WTC11 (cell line): ENCODE measurements around the gene CNOT1.

ENCODE experiments used
- CREM ChIP-seq: sonication (generic); formaldehyde crosslinking; IDR thresholded peaks from 2 replicates; pipeline ENCODE4 v1.8.1; 2022; ENCODE audit warnings: mild to moderate bottlenecking, missing genetic modification reagents, moderate library complexity
- JUN ChIP-seq: sonication (generic); formaldehyde crosslinking; IDR thresholded peaks from 2 replicates; pipeline ENCODE4 v1.8.0; 2023; ENCODE audit warnings: mild to moderate bottlenecking, missing genetic modification reagents
- MAX ChIP-seq: sonication (generic); formaldehyde crosslinking; IDR thresholded peaks from 2 replicates; pipeline ENCODE4 v1.8.0; 2022; ENCODE audit warnings: mild to moderate bottlenecking, missing genetic modification reagents
- NFE2L1 ChIP-seq: sonication (generic); formaldehyde crosslinking; IDR thresholded peaks from 2 replicates; pipeline ENCODE4 v1.8.1; 2023; ENCODE audit warnings: missing genetic modification reagents
- NFYB ChIP-seq: sonication (generic); formaldehyde crosslinking; conservative IDR thresholded peaks from 2 replicates; pipeline ENCODE4 v1.8.0; 2022; ENCODE audit warnings: low read depth, missing genetic modification reagents
- NR3C1 ChIP-seq: sonication (generic); formaldehyde crosslinking; conservative IDR thresholded peaks from 2 replicates; pipeline ENCODE4 v1.8.1; 2023; ENCODE audit warnings: low read depth, mild to moderate bottlenecking, missing genetic modification reagents
- SMAD4 ChIP-seq: sonication (generic); formaldehyde crosslinking; IDR thresholded peaks from 2 replicates; pipeline ENCODE4 v1.8.0; 2022; ENCODE audit warnings: mild to moderate bottlenecking, missing genetic modification reagents
- TCF7 ChIP-seq: sonication (generic); formaldehyde crosslinking; IDR thresholded peaks from 2 replicates; pipeline ENCODE4 v1.8.0; 2022; ENCODE audit warnings: mild to moderate bottlenecking, low read depth, missing genetic modification reagents, moderate library complexity
- USF1 ChIP-seq: sonication (generic); formaldehyde crosslinking; IDR thresholded peaks from 2 replicates; pipeline ENCODE4 v1.8.0; 2022; ENCODE audit warnings: mild to moderate bottlenecking, missing genetic modification reagents
- ZNF121 ChIP-seq: sonication (generic); formaldehyde crosslinking; IDR thresholded peaks from 2 replicates; pipeline ENCODE4 v1.8.0; 2023; ENCODE audit warnings: missing genetic modification reagents
- ZNF232 ChIP-seq: sonication (generic); formaldehyde crosslinking; IDR thresholded peaks from 2 replicates; pipeline ENCODE4 v1.8.0; 2022; ENCODE audit warnings: mild to moderate bottlenecking, missing genetic modification reagents
- ZNF281 ChIP-seq: sonication (generic); formaldehyde crosslinking; IDR thresholded peaks from 2 replicates; pipeline ENCODE4 v1.8.0; 2023; ENCODE audit warnings: mild to moderate bottlenecking, missing genetic modification reagents
- TF ChIP-seq, protein P1 (sequence below): fragments of 200-600 bp; IDR thresholded peaks from 2 replicates; pipeline ENCODE4 v1.8.0; 2022; ENCODE audit warnings: antibody characterized with exemption
- TF ChIP-seq, protein P2 (sequence below): sonication (generic); formaldehyde crosslinking; IDR thresholded peaks from 2 replicates; pipeline ENCODE4 v1.8.0; 2022; ENCODE audit warnings: missing genetic modification reagents

DNA sequence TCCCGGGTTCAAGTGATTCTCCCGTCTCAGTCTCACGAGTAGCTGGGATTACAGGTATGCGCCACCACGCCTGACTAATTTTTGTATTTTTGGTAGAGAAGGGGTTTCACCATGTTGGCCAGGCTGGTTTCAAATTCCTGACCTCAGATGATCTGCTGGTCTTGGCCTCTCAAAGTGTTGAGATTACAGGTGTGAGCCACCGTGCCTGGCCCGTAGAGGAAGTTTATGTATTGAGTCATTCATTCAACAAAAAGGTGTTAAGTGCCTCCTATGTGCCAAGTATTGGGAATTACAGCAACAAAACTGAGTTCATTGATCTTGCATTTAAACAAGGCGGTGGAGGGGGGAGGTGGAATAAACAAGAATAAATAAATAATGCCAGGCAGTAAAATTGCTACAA lies 10.2 kb upstream of the CNOT1 start:
- TF ChIP-seq, protein P1, sequence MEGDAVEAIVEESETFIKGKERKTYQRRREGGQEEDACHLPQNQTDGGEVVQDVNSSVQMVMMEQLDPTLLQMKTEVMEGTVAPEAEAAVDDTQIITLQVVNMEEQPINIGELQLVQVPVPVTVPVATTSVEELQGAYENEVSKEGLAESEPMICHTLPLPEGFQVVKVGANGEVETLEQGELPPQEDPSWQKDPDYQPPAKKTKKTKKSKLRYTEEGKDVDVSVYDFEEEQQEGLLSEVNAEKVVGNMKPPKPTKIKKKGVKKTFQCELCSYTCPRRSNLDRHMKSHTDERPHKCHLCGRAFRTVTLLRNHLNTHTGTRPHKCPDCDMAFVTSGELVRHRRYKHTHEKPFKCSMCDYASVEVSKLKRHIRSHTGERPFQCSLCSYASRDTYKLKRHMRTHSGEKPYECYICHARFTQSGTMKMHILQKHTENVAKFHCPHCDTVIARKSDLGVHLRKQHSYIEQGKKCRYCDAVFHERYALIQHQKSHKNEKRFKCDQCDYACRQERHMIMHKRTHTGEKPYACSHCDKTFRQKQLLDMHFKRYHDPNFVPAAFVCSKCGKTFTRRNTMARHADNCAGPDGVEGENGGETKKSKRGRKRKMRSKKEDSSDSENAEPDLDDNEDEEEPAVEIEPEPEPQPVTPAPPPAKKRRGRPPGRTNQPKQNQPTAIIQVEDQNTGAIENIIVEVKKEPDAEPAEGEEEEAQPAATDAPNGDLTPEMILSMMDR, result no peak
- TF ChIP-seq NFYB (CRISPR knock-in tag), result no peak
- no peak for TF ChIP-seq JUN (CRISPR knock-in tag)
- TF ChIP-seq TCF7, result no peak
- TF ChIP-seq ZNF121 (CRISPR knock-in tag), result no peak
- no peak for TF ChIP-seq NR3C1 (CRISPR knock-in tag)
- no peak for TF ChIP-seq ZNF281
- no peak for TF ChIP-seq CREM (CRISPR knock-in tag)
- no peak for TF ChIP-seq NFE2L1 (CRISPR knock-in tag)
- no peak for TF ChIP-seq MAX (CRISPR knock-in tag)
- no peak for TF ChIP-seq USF1 (CRISPR knock-in tag)
- TF ChIP-seq, protein P2, sequence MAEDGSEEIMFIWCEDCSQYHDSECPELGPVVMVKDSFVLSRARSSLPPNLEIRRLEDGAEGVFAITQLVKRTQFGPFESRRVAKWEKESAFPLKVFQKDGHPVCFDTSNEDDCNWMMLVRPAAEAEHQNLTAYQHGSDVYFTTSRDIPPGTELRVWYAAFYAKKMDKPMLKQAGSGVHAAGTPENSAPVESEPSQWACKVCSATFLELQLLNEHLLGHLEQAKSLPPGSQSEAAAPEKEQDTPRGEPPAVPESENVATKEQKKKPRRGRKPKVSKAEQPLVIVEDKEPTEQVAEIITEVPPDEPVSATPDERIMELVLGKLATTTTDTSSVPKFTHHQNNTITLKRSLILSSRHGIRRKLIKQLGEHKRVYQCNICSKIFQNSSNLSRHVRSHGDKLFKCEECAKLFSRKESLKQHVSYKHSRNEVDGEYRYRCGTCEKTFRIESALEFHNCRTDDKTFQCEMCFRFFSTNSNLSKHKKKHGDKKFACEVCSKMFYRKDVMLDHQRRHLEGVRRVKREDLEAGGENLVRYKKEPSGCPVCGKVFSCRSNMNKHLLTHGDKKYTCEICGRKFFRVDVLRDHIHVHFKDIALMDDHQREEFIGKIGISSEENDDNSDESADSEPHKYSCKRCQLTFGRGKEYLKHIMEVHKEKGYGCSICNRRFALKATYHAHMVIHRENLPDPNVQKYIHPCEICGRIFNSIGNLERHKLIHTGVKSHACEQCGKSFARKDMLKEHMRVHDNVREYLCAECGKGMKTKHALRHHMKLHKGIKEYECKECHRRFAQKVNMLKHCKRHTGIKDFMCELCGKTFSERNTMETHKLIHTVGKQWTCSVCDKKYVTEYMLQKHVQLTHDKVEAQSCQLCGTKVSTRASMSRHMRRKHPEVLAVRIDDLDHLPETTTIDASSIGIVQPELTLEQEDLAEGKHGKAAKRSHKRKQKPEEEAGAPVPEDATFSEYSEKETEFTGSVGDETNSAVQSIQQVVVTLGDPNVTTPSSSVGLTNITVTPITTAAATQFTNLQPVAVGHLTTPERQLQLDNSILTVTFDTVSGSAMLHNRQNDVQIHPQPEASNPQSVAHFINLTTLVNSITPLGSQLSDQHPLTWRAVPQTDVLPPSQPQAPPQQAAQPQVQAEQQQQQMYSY, result no peak
- no peak for TF ChIP-seq SMAD4
- no peak for TF ChIP-seq ZNF232 (CRISPR knock-in tag)
